Effector CD4-positive, alpha-beta T cell (primary cell): ENCODE measurements around the gene DVL1.

Source experiments
- DNase-seq: peaks from one replicate; pipeline ENCODE4 v3.0.0-alpha.2; 2020

The DVL1 gene

GRCh38 chr1:1355416-1355815 lies 6.2 kb upstream of the DVL1 start:
- no peak for DNase-seq

GRCh38 chr1:1354271-1355247 lies 5.3 kb upstream of the DVL1 start:
- no peak for DNase-seq

DNA sequence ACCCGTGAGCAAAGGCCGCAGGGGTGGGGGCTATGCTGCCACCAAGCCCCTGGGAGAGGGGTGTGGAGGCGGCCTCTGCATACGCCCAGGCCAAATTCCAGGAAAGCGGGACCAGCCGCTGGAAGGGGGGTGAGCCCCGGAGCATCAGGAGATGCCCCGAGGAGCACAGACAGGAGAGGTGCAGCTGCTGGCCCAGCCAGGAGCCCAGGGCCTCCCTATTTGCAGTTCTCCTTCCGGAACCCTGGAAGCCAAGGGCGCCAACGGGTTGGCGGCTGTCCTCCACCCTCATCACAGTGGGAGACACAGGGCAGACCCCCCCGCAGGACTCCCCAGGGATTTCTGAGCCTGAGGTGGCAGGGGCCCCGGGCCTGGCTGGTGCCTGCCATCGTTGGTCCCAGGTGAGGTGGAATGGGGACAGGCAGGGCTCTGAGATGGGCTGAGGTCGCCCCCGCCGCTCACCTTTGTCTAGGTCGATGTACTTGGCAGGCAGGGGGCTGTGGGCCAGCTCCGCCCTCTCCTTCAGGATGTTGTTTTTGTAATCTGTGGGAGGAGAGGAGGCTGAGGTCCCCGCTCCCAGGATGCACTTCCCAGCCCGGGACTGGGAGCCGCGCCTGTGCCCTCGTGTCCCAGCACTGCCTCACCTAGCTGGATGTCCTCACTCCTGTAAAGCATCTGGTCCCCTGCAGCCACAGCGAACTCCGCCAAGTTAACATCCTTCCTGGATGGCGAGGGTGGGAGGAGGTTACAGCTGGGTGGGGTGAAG lies 4.4 kb upstream of the DVL1 start:
- DNase-seq: no peak

GRCh38 chr1:1352786-1353388 lies 3.7 kb upstream of the DVL1 start:
- DNase-seq: no peak

DNA sequence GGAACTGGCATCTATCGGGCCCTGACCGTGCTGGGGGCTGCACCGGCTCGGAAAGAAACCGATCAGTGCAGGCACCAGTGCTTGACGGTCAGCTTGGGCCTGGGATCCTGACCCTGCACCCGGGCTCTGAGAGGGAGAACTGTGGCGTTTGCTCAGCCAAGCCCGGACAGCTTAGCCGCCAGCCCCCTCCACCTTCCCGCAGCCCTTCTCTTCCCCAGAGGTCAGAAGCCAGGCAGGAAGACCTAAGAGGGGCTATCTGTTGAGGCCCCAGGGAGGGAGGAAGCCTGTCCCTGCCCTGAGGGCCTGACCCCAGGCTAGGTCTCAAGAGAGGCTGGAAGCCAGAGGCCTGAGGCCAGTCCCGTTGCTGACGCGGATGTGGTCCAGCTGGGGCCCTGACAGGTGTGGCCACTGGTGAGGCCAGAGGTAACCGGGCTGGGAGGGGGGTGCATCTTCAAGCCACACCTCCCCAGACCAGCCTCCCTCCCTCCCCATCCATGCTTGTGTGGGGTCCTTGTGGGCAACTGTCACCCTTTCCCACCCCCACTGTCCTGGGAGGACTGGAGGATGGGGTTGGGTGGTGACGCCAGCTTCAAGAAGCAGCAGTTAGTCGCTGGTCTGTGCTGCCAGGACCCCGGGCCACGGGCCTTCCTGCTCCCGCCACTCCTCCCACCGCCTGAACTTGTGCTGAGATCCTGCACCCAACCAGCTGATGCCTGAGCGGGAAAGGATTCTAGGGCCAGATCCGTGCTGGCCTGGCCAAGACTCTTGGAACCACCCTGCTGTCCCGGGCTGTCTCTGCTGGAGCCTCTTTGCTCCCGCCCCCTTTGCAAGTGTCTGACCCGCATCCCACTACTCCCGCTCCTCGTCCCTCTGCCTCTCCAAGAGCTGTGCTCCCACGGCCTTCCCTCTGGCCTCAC lies 2.6 kb upstream of the DVL1 start:
- no peak for DNase-seq

DNA sequence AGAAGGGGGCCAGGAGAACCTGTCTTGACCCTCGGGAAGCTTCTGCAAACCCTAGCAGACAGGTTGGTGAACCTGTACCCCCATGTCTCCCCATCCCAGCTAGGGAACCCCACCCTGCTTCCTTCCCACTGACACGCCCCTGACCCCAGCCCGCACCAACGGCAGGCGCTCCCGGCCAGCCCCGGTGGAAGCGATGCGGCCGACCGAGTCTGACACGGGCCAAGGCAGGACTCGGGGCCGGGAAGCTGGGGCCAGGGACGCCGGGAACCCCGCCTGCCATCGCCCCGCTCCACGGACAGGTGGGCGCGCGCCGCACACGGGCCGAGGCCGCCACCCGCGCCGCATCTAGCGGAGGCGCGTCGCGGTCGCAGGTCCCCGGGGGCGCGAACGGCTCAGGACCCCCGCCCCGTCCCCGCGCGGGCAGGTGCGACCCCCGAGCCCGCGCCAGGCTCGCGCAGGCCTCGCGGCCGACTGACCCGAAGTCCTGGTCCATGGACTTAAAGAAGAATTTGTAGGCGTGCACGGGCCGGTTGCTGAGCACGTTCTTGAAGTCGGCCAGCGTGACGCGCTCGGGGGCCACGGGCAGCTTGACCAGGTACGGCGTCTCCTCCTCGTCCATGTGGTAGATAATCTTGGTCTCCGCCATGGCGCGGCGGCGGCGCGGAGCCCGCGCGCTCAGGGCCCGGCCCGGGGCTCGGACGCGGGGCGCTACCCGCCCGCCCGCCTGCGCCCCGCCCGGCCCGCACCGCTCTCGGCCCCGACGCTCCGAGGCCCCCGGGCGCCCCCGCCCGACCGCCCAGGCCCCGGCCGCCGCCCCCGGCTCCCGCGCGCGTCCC lies 580 bp downstream of the DVL1 start:
- no peak for DNase-seq

DNA sequence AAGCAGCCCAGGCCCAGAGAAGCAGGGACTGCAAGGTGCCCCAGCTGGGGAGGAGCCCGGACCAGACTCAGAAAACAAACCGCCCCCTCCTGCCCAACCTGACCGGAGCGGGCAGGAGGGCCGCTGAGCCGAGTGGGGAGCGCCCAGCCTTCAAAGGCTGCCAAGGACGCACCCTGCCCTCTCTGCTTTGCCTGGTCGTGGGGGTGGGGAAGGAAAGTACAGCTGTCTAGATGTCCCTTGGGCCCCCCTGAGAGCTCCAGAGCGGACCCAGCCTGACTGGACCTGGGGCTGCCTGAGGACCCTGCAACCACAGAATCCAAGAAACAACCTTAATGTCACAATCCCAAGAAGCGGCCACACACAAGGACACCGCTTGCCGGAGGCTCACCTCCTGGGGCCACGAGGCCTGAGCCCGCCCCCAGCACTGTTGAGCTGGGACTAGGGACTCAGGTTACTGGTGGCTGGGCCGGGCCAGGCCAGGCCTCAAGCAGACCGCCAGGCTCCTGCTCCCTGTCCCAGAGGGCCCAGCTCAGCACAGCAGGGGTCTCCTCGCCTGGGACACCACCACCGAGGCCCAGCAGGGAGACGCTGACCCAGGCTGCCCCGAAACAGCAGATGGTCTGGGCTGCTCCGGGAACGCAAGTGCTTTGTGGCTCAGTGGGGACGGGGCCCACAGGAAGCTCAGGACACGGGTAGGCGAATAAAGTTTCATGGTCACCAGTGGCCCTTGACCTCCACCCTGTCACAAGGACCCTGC lies 1.4 kb downstream of the DVL1 start:
- DNase-seq: no peak

DNA sequence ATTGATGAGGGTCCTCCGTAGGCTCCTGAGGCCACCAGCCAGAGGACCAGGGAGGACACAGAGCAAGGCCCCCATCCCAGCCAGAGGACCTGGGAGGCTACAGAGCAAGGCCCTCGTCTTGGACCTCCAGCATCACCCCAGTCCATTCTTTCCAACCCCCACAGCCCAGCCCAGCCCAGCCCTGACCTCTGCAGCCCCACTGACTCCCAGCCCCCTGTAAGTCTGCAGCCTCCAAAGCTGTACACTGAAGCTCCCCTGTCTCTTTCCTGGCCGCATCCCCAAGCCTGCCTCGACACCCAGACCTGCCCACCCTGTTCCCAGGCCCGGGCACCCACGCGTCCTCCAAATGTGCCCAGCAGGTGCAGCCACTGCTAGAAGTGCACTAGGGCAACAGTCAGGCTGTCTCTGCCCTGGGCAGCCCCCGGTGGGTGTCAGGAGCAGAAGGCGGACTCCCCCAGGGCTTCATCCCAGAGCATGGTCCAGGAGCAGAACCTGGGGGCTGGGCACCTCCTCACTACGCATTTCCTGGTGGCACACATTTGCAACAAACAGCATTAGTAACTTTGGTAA lies 2.1 kb downstream of the DVL1 start:
- DNase-seq: no peak

DNA sequence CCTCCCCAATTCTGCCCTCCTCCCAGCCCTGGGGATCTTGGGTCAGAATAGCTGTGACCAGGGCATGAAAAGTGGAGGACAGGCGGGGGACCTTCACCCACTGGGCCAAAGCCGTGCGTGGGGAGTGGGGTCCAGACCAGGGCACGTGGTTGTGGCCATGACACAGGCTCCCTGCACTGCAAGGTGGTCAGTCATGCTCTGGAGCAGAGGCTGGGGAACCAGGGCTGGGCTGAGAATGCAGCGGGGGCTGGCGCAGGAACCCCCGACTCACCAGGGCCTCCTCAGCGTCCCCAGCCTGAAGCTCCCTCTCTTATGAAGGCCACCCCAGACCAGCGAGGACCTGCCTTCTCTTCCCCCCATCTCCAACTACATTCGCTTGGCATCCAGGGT lies 2.7 kb downstream of the DVL1 start:
- no peak for DNase-seq

DNA sequence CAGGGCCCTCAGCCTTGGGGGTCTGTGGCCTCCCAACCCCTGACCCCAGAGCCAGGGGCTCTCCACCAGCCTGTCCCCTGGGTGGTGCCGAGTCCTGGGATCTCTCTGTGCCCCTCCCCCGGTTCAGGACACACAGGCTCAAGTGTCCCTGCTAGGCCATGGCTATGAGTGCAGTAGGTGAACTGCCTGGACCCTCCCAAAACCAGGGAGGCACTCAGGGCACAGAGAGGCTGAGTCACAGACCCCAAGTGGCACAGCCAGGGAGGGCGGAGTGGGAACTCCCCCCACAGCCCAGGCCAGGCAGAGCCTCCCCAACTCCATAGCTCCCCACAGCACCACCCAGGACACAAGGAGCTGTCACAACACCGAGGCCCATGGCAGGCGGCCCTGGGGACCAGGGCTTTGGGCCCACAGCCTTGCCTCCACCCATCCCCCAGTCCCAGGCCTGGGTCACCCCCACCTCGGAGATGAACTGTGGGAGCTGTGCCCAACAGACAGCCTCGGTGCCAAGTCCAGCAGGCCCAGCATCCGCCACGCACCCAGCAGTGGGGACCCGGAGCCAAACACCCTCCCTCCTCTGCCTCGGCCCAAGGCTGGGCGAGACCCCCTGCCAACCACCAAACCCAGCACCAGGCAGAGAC lies 3.2 kb downstream of the DVL1 start:
- no peak for DNase-seq

GRCh38 chr1:1345384-1345783 lies 3.8 kb downstream of the DVL1 start:
- no peak for DNase-seq

DNA sequence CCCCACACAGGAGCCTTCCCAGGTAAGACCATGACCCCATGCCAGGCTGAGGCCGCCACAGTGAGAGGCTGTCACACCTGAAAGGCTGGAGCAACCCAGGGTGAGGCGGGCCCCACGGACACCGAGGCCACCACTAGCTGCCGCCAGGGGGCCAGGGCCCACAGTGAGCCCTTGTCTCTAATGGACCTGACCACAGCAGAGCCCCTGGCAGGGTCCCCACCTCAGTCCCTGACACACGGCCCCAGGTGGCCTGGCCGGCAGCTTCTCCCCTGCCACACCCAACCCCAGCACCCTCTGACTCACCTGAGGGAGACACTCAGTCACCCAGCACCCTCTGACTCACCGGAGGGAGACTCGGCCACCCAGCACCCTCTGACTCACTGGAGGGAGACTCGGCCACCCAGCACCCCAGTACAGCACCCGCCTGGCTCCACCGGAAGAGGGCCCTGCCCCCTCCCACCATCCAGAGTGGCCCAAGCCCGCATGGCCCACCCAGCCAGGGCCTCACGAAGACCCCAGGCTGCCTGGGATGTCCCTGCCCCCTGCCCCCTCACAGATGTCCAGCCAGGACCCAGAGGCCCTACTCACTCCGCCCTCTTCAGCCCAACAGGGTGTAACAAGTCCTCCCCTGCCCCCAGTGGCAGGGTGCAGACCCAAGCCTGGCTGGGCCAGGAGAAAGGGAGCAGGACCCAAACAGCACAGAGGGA lies 4.4 kb downstream of the DVL1 start:
- DNase-seq: no peak

DNA sequence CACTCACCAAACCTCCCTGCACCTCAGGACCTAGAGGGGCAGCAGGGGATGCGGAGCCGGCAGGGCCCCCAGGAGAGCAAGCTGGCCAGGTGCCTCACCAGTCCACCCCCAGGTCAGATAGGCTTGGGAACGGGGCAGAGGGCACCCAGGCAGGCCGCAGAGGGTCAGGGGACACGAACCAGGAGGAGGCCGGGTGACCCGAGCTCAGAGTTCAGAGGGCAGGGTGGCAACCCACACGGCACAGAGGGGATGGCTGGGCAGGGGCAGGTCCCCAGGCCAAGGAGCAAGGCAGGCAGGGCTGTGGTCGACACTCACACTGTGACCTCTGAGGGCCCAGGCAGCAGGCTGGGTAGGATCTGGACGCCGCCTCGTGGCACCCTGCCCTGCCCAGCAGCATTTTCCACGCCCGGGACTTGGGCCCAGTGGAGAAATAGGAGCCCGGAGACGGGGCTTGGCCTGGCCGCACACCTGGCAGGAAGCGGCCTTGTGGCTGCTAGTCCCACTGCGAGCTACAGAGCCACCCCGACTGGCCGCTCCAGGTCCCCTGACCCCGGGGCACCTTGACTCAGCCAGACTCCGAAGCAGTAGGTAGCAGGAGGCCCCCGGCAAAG lies 5.3 kb downstream of the DVL1 start:
- DNase-seq: no peak

DNA sequence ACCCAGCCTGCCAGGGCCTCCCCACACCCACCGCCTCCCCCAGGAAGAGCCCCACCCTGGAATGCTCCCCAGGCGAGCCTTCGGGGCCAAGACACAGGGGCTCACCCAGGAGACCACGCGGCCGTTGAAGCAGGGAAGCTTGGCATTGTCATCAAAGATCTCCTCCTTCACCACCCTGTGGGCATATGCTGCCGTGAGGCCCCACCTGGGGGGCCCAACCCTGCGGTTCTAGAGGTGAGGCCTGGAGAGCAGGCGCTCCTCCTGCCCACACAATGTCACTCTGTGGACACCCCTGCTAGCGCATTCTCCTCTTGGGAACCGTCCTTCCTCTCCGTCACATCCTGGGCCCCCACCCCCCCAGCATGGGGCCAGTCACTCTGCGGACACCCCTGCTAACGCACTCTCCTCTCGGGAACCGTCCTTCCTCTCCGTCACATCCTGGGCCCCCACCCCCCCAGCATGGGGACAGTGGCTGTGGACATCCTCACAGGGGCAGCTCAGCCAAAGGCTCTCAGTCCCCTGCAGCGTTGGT lies 6.6 kb downstream of the DVL1 start:
- DNase-seq: no peak

GRCh38 chr1:1342061-1342562 lies 7.1 kb downstream of the DVL1 start:
- no peak for DNase-seq

- DNase-seq: no peak
These were observed 7.6 kb downstream of the DVL1 start for GRCh38 chr1:1341549-1342021.

- no peak for DNase-seq
These were observed 8.2 kb downstream of the DVL1 start for GRCh38 chr1:1340791-1341548.
